Measurements from ENCODE around the gene TBC1D22A. TPM values are rescaled to one million over a fixed set of nuclear protein-coding genes. Genes with fewer than 3 reads are reported as not detected.

TBC1D22A gene
- total and polyA plus RNA-seq, 8 donors, result 13.3 to 53.1 (median 21.5) TPM

- Histone ChIP-seq H3K27ac (no peak overlapping the region), H3K4me1 (peaks cover 11 to 46% (median 24%) of the 10 kb centered on the region in 4 donors), H3K9me3 (no peaks in the 10 kb centered on the region), H3K27me3 (no peaks in the 10 kb centered on the region), H3K36me3 (peaks cover 10 to 16% (median 11%) of the 10 kb centered on the region in 4 donors), H3K4me3 (no peak overlapping the region)
- TF ChIP-seq POLR2A (IDR thresholded peaks at IDR 0.05) (no peak), POLR2AphosphoS5 (IDR thresholded peaks at IDR 0.05) (no peak), CTCF (IDR thresholded peaks at IDR 0.05) (no peak), EP300 (IDR thresholded peaks at IDR 0.05) (no peak)
- intact Hi-C loops (cut with DNase I; ENCODE audit: low total_unique reads), result no loop called here
- 74 to 89% (median 84%) methylated on average over 9 of the region's 9 CpGs for WGBS, 5 donors
- DNase-seq, result no peak
These were observed 26.2 kb downstream of the TBC1D22A start for GRCh38 chr22:46788441-46789172.

- Histone ChIP-seq H3K27ac (peak overlapping the region in 2 of 5 donors; percentile 73 to 80), H3K4me3 (no peak overlapping the region), H3K9me3 (no peaks in the 10 kb centered on the region), H3K27me3 (no peaks in the 10 kb centered on the region), H3K4me1 (peaks cover 11 to 36% (median 24%) of the 10 kb centered on the region in 4 donors), H3K36me3 (peaks cover 19 to 30% (median 25%) of the 10 kb centered on the region in 4 donors)
- 79 to 86% (median 81%) methylated on average over 10 of the region's 10 CpGs for WGBS, 5 donors
- intact Hi-C loops (cut with DNase I; ENCODE audit: low total_unique reads), result no loop called here
- TF ChIP-seq POLR2A (IDR thresholded peaks at IDR 0.05), result no peak
- TF ChIP-seq CTCF (IDR thresholded peaks at IDR 0.05), result no peak
- no peak for TF ChIP-seq EP300 (IDR thresholded peaks at IDR 0.05)
- no peak for TF ChIP-seq POLR2AphosphoS5 (IDR thresholded peaks at IDR 0.05)
- no peak for DNase-seq
These were observed 27.5 kb downstream of the TBC1D22A start for GRCh38 chr22:46789992-46790391.

- 36 to 54% (median 49%) methylated on average over 13 of the region's 13 CpGs for WGBS, 5 donors
- intact Hi-C loops (cut with DNase I; ENCODE audit: low total_unique reads), result no loop called here
- Histone ChIP-seq H3K9me3 (no peaks in the 10 kb centered on the region), H3K4me1 (peaks cover 11 to 36% (median 24%) of the 10 kb centered on the region in 4 donors), H3K27me3 (no peaks in the 10 kb centered on the region), H3K27ac (peak overlapping the region; percentile 53 to 80 (median 73)), H3K4me3 (no peak overlapping the region), H3K36me3 (peaks cover 23 to 43% (median 38%) of the 10 kb centered on the region in 4 donors)
- TF ChIP-seq EP300 (IDR thresholded peaks at IDR 0.05), result no peak
- TF ChIP-seq POLR2AphosphoS5 (IDR thresholded peaks at IDR 0.05), result no peak
- no peak for TF ChIP-seq CTCF (IDR thresholded peaks at IDR 0.05)
- TF ChIP-seq POLR2A (IDR thresholded peaks at IDR 0.05), result no peak
- DNase-seq, result peak; percentile 43 to 61
These were observed 28.8 kb downstream of the TBC1D22A start for GRCh38 chr22:46791201-46791731.

GRCh38 chr22:46792061-46792796 lies 29.8 kb downstream of the TBC1D22A start:
- Histone ChIP-seq H3K4me1 (peaks cover 11 to 36% (median 24%) of the 10 kb centered on the region in 4 donors), H3K27ac (peak overlapping the region; percentile 7 to 80 (median 73)), H3K4me3 (no peak overlapping the region), H3K36me3 (peaks cover 28 to 53% (median 47%) of the 10 kb centered on the region in 4 donors), H3K9me3 (no peaks in the 10 kb centered on the region), H3K27me3 (no peaks in the 10 kb centered on the region)
- TF ChIP-seq CTCF (IDR thresholded peaks at IDR 0.05), result no peak
- TF ChIP-seq POLR2A (IDR thresholded peaks at IDR 0.05), result no peak
- TF ChIP-seq EP300 (IDR thresholded peaks at IDR 0.05), result no peak
- no peak for TF ChIP-seq POLR2AphosphoS5 (IDR thresholded peaks at IDR 0.05)
- no peak for DNase-seq
- WGBS, 5 donors, result 82 to 93% (median 89%) methylated on average over 18 to 20 of the region's 20 CpGs
- intact Hi-C loops (cut with DNase I; ENCODE audit: low total_unique reads), result no loop called here
